ENCODE results near the gene PROCA1.

The PROCA1 gene

GRCh38 chr17:28684963-28685362 lies 26.7 kb downstream of the PROCA1 start:
- Histone ChIP-seq H3K36me3 (ENCODE audit: low read length) (peaks cover 37% of the 10 kb centered on the region), H3K4me2 (ENCODE audit: low read depth, low read length, poor library complexity, severe bottlenecking) (no peak overlapping the region), H2AFZ (ENCODE audit: low read depth, low read length, severe bottlenecking) (no peak overlapping the region), H3K9me3 (ENCODE audit: insufficient read depth, low read length) (no peaks in the 10 kb centered on the region), H3F3A (ENCODE audit: insufficient read depth) (no peaks in the 10 kb centered on the region), H3K27me3 (ENCODE audit: low read length) (no peaks in the 10 kb centered on the region), H3K79me2 (ENCODE audit: insufficient read depth, low read length) (no peaks in the 10 kb centered on the region), H3K9me2 (replicated peaks; ENCODE audit: insufficient read depth, low read length) (no peaks in the 10 kb centered on the region), H3K9ac (ENCODE audit: low read length) (no peak overlapping the region), H3K27ac (ENCODE audit: low read depth, low read length) (no peak overlapping the region), H3K4me3 (ENCODE audit: insufficient read depth, low read length, poor library complexity, severe bottlenecking) (no peak overlapping the region), H4K20me1 (ENCODE audit: low read depth, low read length) (no peaks in the 10 kb centered on the region)
- TF ChIP-seq EZH2phosphoT487 (conservative IDR thresholded peaks at IDR 0.05; ENCODE audit: low read length) (no peak), CTCF (IDR thresholded peaks at IDR 0.05; ENCODE audit: insufficient read depth, low read length, poor library complexity, severe bottlenecking) (no peak)

- no peaks in the 10 kb centered on the region for H3K27me3 ChIP-seq (ENCODE audit: low read length)
- no peaks in the 10 kb centered on the region for H4K20me1 ChIP-seq (ENCODE audit: low read depth, low read length)
- no peak overlapping the region for H3K4me2 ChIP-seq (ENCODE audit: low read depth, low read length, poor library complexity, severe bottlenecking)
- no peak overlapping the region for H2AFZ ChIP-seq (ENCODE audit: low read depth, low read length, severe bottlenecking)
- no peaks in the 10 kb centered on the region for H3K9me2 ChIP-seq (replicated peaks; ENCODE audit: insufficient read depth, low read length)
- no peak overlapping the region for H3K27ac ChIP-seq (ENCODE audit: low read depth, low read length)
- no peaks in the 10 kb centered on the region for H3K79me2 ChIP-seq (ENCODE audit: insufficient read depth, low read length)
- no peak overlapping the region for H3K9ac ChIP-seq (ENCODE audit: low read length)
- no peaks in the 10 kb centered on the region for H3F3A ChIP-seq (ENCODE audit: insufficient read depth)
- H3K9me3 ChIP-seq (ENCODE audit: insufficient read depth, low read length): no peaks in the 10 kb centered on the region
- no peak overlapping the region for H3K4me3 ChIP-seq (ENCODE audit: insufficient read depth, low read length, poor library complexity, severe bottlenecking)
- TF ChIP-seq CTCF (IDR thresholded peaks at IDR 0.05; ENCODE audit: insufficient read depth, low read length, poor library complexity, severe bottlenecking) (no peak), EZH2phosphoT487 (conservative IDR thresholded peaks at IDR 0.05; ENCODE audit: low read length) (no peak)
- peaks cover 26% of the 10 kb centered on the region for H3K36me3 ChIP-seq (ENCODE audit: low read length)
These were observed 29.0 kb downstream of the PROCA1 start for GRCh38 chr17:28682655-28683054.

GRCh38 chr17:28675980-28676379 lies 35.7 kb downstream of the PROCA1 start:
- Histone ChIP-seq H3F3A (ENCODE audit: insufficient read depth) (no peaks in the 10 kb centered on the region), H3K4me2 (ENCODE audit: low read depth, low read length, poor library complexity, severe bottlenecking) (no peak overlapping the region), H3K9ac (ENCODE audit: low read length) (no peak overlapping the region), H3K4me3 (ENCODE audit: insufficient read depth, low read length, poor library complexity, severe bottlenecking) (no peak overlapping the region), H3K27me3 (ENCODE audit: low read length) (no peaks in the 10 kb centered on the region), H3K9me2 (replicated peaks; ENCODE audit: insufficient read depth, low read length) (no peaks in the 10 kb centered on the region), H3K9me3 (ENCODE audit: insufficient read depth, low read length) (no peaks in the 10 kb centered on the region), H3K79me2 (ENCODE audit: insufficient read depth, low read length) (no peaks in the 10 kb centered on the region), H3K36me3 (ENCODE audit: low read length) (peaks cover 25% of the 10 kb centered on the region), H3K27ac (ENCODE audit: low read depth, low read length) (no peak overlapping the region), H2AFZ (ENCODE audit: low read depth, low read length, severe bottlenecking) (no peak overlapping the region), H4K20me1 (ENCODE audit: low read depth, low read length) (no peaks in the 10 kb centered on the region)
- TF ChIP-seq CTCF (IDR thresholded peaks at IDR 0.05; ENCODE audit: insufficient read depth, low read length, poor library complexity, severe bottlenecking) (peak; percentile 53), EZH2phosphoT487 (conservative IDR thresholded peaks at IDR 0.05; ENCODE audit: low read length) (no peak)

Data from SU-DHL-6 (cell line).